ENCODE results near the gene MOCOS. TPM values are rescaled to one million over a fixed set of nuclear protein-coding genes. Genes with fewer than 3 reads are reported as not detected.

Gene MOCOS
- total and polyA plus RNA-seq, 11 donors, result 0.07 to 1.0 (median 0.26) TPM

DNA sequence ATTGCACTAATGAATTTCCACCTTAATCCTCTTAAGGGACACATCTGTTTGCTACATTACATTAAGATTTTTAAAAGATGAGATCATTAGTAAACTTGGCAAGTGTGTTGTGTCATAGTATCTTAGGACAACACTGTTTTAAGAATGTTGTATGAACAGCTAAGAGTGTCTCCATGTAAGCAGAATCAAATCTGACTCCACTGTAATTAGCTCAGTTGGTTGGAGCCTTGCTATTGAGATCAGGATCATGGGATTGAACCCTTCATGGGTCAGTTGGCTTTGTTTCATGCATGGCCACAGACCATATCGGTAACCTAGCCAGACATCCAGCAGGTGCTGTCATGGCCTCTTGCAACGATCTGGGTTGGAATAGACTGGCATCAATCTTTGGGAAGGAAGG, 115.4 kb downstream of the MOCOS start:
- TF ChIP-seq, protein P1, sequence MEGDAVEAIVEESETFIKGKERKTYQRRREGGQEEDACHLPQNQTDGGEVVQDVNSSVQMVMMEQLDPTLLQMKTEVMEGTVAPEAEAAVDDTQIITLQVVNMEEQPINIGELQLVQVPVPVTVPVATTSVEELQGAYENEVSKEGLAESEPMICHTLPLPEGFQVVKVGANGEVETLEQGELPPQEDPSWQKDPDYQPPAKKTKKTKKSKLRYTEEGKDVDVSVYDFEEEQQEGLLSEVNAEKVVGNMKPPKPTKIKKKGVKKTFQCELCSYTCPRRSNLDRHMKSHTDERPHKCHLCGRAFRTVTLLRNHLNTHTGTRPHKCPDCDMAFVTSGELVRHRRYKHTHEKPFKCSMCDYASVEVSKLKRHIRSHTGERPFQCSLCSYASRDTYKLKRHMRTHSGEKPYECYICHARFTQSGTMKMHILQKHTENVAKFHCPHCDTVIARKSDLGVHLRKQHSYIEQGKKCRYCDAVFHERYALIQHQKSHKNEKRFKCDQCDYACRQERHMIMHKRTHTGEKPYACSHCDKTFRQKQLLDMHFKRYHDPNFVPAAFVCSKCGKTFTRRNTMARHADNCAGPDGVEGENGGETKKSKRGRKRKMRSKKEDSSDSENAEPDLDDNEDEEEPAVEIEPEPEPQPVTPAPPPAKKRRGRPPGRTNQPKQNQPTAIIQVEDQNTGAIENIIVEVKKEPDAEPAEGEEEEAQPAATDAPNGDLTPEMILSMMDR (IDR thresholded peaks at IDR 0.05), result no peak
- TF ChIP-seq POLR2A (IDR thresholded peaks at IDR 0.05), result no peak
- no peaks in the 10 kb centered on the region for H3K9me3 ChIP-seq
- H3K36me3 ChIP-seq, result no peaks in the 10 kb centered on the region
- no peak for ATAC-seq
- peak overlapping the region in 6 of 12 donors; percentile 15 to 65 (median 44) for H3K27ac ChIP-seq
- H3K4me1 ChIP-seq, result peaks cover 0 to 62% (median 20%) of the 10 kb centered on the region in 12 donors
- intact Hi-C loops (cut with DNase I), result loop anchor here in 3 of 10 donors (5.0 to 10.0 kb wide), 3 partner anchors 52 to 170 kb away; no protein-coding TSS in a partner anchor
- DNase-seq, result no peak
- H3K27me3 ChIP-seq, result peaks cover 0 to 43% (median 9%) of the 10 kb centered on the region in 9 donors
- H3K4me3 ChIP-seq, result no peak overlapping the region
- WGBS, 4 donors, result 57 to 77% (median 60%) methylated on average over 2 of the region's 2 CpGs

DNA sequence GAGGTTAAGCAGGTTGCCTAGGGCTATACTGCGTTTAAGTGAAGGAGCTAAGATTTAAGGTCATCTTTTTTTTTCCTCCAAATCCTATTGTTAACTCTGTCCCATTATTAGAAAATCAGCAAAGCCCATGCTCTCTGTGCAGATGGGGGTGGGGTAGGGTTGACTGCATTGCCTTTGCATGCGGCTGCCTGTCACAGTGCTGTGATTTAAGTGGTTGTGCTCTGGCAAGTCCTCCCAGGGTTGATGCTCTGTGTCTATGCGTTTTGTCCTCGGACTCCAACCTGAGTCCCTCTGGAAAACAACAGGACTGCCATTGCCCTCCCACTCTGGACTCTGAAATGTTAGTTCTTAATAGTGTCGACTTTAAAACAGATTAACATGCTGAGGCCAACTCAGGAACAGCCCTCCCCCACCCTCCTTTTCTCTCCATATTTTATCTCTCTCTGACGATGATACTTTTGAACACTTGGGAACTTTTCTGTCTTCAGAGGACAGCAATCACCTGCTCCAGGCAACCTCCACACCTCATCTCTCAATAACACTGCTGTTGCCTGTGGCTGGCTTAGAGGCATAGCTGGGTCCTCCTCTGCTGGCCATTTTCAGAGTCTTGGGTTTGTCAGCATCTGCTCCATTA, 116.0 kb downstream of the MOCOS start:
- Histone ChIP-seq H3K4me1 (peaks cover 0 to 60% (median 16%) of the 10 kb centered on the region in 12 donors), H3K36me3 (no peaks in the 10 kb centered on the region), H3K4me3 (no peak overlapping the region), H3K27ac (peak overlapping the region in 5 of 12 donors; percentile 26 to 65 (median 45)), H3K27me3 (peaks cover 0 to 39% (median 2%) of the 10 kb centered on the region in 9 donors), H3K9me3 (no peaks in the 10 kb centered on the region)
- intact Hi-C loops (cut with DNase I), result loop anchor here in 3 of 10 donors (5.0 to 10.0 kb wide), 3 partner anchors 51 to 169 kb away; no protein-coding TSS in a partner anchor
- DNase-seq (no peak), ATAC-seq (peak in 3 of 4 donors; percentile 22 to 42 (median 32))
- WGBS, 4 donors, result 26 to 45% (median 41%) methylated on average over 6 of the region's 6 CpGs
- TF ChIP-seq, protein P1 (IDR thresholded peaks at IDR 0.05), result no peak
- no peak for TF ChIP-seq POLR2A (IDR thresholded peaks at IDR 0.05)

DNA sequence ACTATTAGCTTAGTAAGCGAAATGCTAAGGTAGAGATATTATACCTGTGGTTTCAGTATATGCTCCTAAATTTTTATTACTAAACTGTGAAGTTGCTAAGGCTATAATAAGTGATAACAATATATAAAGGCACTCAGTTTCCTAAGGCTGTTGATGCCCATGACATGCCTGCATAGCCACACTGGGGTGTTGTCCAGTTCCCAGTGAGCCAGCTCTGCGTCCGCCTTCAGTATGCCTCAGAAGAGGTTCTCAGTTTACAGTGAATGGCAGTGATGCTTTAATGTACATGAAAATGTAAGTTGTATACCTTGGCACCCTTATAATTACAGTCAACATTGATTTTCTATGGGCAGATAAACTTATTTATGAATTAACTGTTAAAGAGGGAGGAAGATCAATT, 117.4 kb downstream of the MOCOS start:
- WGBS, 4 donors, result 56 to 65% (median 60%) methylated on average over 3 of the region's 3 CpGs
- H3K36me3 ChIP-seq, result no peaks in the 10 kb centered on the region
- peaks cover 0 to 74% (median 24%) of the 10 kb centered on the region in 12 donors for H3K4me1 ChIP-seq
- no peak for TF ChIP-seq POLR2A (IDR thresholded peaks at IDR 0.05)
- TF ChIP-seq, protein P1 (IDR thresholded peaks at IDR 0.05), result no peak
- peaks cover 0 to 25% (median 0%) of the 10 kb centered on the region in 9 donors for H3K27me3 ChIP-seq
- no peak overlapping the region for H3K4me3 ChIP-seq
- ATAC-seq (no peak), DNase-seq (no peak)
- intact Hi-C loops (cut with DNase I), result loop anchor here in 3 of 10 donors (5.0 to 10.0 kb wide), 3 partner anchors 50 to 168 kb away; no protein-coding TSS in a partner anchor
- H3K27ac ChIP-seq, result peak overlapping the region in 3 of 12 donors; percentile 0 to 65 (median 19)
- H3K9me3 ChIP-seq, result no peaks in the 10 kb centered on the region

DNA sequence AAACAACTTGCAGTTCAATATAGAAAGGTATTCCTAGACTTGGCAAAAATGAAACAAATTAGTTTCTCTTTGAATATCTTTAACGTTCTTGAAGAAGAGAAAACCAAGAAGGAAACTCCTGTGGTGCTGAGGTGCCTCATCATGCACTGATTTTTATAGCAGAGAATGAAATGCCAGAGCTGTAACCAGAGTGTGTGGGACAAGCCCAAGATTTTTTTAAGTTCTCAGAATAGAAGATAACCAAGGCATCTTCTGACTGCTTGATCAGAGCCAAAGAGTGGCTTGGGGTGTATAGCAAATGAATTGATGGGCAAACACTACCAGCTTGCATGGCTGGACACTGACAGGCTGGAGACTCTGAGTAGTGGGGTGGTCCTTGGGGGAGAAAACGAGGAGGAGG, 118.1 kb downstream of the MOCOS start:
- WGBS, 4 donors, result 16 to 42% (median 30%) methylated on average over 2 of the region's 2 CpGs
- peak overlapping the region in 4 of 12 donors; percentile 16 to 65 (median 40) for H3K27ac ChIP-seq
- no peak for TF ChIP-seq POLR2A (IDR thresholded peaks at IDR 0.05)
- TF ChIP-seq, protein P1 (IDR thresholded peaks at IDR 0.05), result no peak
- ATAC-seq (no peak), DNase-seq (no peak)
- no peaks in the 10 kb centered on the region for H3K9me3 ChIP-seq
- no peaks in the 10 kb centered on the region for H3K36me3 ChIP-seq
- peaks cover 0 to 19% (median 0%) of the 10 kb centered on the region in 9 donors for H3K27me3 ChIP-seq
- H3K4me1 ChIP-seq, result peaks cover 0 to 77% (median 25%) of the 10 kb centered on the region in 12 donors
- intact Hi-C loops (cut with DNase I), result loop anchor here in 1 of 10 donors (10.0 kb wide), 1 partner anchor 49 kb away; no protein-coding TSS in a partner anchor
- no peak overlapping the region for H3K4me3 ChIP-seq
